Vagina (tissue), 2 donors: Measurements from ENCODE around the gene IFT27.

ENCODE experiments used
- CTCF ChIP-seq, 3 experiments: fragments of 450-650 bp in 2 of 3; fragments of 200-600 bp in 1 of 3; sonication (generic) in 1 of 3; IDR thresholded peaks; one replicate each; pipeline ENCODE4 v1.5.1; 2017 to 2019; ENCODE audit warnings: antibody characterized with exemption in 3 of 3, mild to moderate bottlenecking in 2 of 3, moderate library complexity in 2 of 3
- POLR2A ChIP-seq, 2 donors: fragments of 450-650 bp; IDR thresholded peaks; one replicate each; pipeline ENCODE4 v1.6.1; 2017; ENCODE audit warnings: antibody characterized with exemption in 2 of 2, mild to moderate bottlenecking in 2 of 2, moderate library complexity in 2 of 2

GRCh38 chr22:36736701-36737320 is 39.1 kb downstream of the IFT27 start:
- TF ChIP-seq POLR2A (IDR thresholded peaks at IDR 0.05) (no peak), CTCF (IDR thresholded peaks at IDR 0.05) (no peak)
